HG03097 (cell line): ENCODE results near the gene KCNJ10.

Experiments
- ATAC-seq: cut with Tn5 transposase; IDR thresholded peaks from one replicate; pipeline ENCODE4 v1.9.1; 2021; ENCODE audit not compliant: unreplicated experiment, low FRiP score

Gene KCNJ10

GRCh38 chr1:159972443-159973205, 97.3 kb downstream of the KCNJ10 start:
- no peak for ATAC-seq

- no peak for ATAC-seq
These were observed 99.0 kb downstream of the KCNJ10 start for GRCh38 chr1:159970932-159971342.

- ATAC-seq, result no peak
These were observed 101.1 kb downstream of the KCNJ10 start for GRCh38 chr1:159968901-159969300.

GRCh38 chr1:159965263-159965662, 104.7 kb downstream of the KCNJ10 start:
- no peak for ATAC-seq

- ATAC-seq, result no peak
These were observed 105.8 kb downstream of the KCNJ10 start for GRCh38 chr1:159964144-159964543.

GRCh38 chr1:159962176-159962575, 107.8 kb downstream of the KCNJ10 start:
- ATAC-seq, result no peak

- ATAC-seq, result no peak
These were observed 108.3 kb downstream of the KCNJ10 start for GRCh38 chr1:159961636-159962035.

- ATAC-seq, result no peak
These were observed 109.1 kb downstream of the KCNJ10 start for GRCh38 chr1:159960721-159961381.

GRCh38 chr1:159959451-159959850, 110.5 kb downstream of the KCNJ10 start:
- no peak for ATAC-seq

- ATAC-seq, result no peak
These were observed 111.1 kb downstream of the KCNJ10 start for GRCh38 chr1:159958719-159959380.

GRCh38 chr1:159957824-159958268, 112.1 kb downstream of the KCNJ10 start:
- no peak for ATAC-seq

- ATAC-seq, result no peak
These were observed 114.5 kb downstream of the KCNJ10 start for GRCh38 chr1:159955456-159955855.

- ATAC-seq, result no peak
These were observed 116.1 kb downstream of the KCNJ10 start, which contains the start of gene SLAMF9 for GRCh38 chr1:159953536-159954515. SLAMF9 (minus strand) TSS chr1:159954237; CDS start chr1:159954137, 100 bp downstream.

GRCh38 chr1:159952932-159953331, 117.0 kb downstream of the KCNJ10 start:
- ATAC-seq, result no peak

GRCh38 chr1:159951551-159951950, 118.4 kb downstream of the KCNJ10 start:
- ATAC-seq, result no peak

GRCh38 chr1:159951016-159951415, 118.9 kb downstream of the KCNJ10 start:
- ATAC-seq, result no peak

GRCh38 chr1:159949981-159950381, 120.0 kb downstream of the KCNJ10 start:
- ATAC-seq, result no peak

- no peak for ATAC-seq
These were observed 120.8 kb downstream of the KCNJ10 start for GRCh38 chr1:159949123-159949522.
